HCT116 (cell line): ENCODE results near the gene RAP1B.

Experiments used
- ATF3 ChIP-seq: IDR thresholded peaks from 2 replicates; pipeline ENCODE4 v1.6.1; 2012
- CEBPB ChIP-seq: IDR thresholded peaks from 2 replicates; pipeline ENCODE4 v1.6.1; 2012; ENCODE audit warnings: low read depth
- ELF1 ChIP-seq: IDR thresholded peaks from 2 replicates; pipeline ENCODE4 v1.6.1; 2012; ENCODE audit warnings: low read depth, borderline replicate concordance
- EZH2phosphoT487 ChIP-seq: fragments of 200-600 bp; IDR thresholded peaks from 2 replicates; pipeline ENCODE4 v1.6.1; 2018; ENCODE audit warnings: antibody characterized with exemption, borderline replicate concordance
- JUND ChIP-seq: IDR thresholded peaks from 2 replicates; pipeline ENCODE4 v1.6.1; 2012
- MAX ChIP-seq: IDR thresholded peaks from 2 replicates; pipeline ENCODE4 v1.6.1; 2012
- POLR2A ChIP-seq: IDR thresholded peaks from 2 replicates; pipeline ENCODE4 v1.7.0; 2011; ENCODE audit warnings: borderline replicate concordance; ENCODE audit not compliant: insufficient read depth, insufficient read length; ENCODE audit errors: extremely low read depth
- POLR2AphosphoS5 ChIP-seq: IDR thresholded peaks from 2 replicates; pipeline ENCODE4 v1.6.1; 2011; ENCODE audit warnings: mild to moderate bottlenecking, low read depth, low read length, moderate library complexity
- RAD21 ChIP-seq: IDR thresholded peaks from 2 replicates; pipeline ENCODE4 v1.6.1; 2012; ENCODE audit warnings: low read depth, mild to moderate bottlenecking
- SIN3A ChIP-seq: IDR thresholded peaks from 2 replicates; pipeline ENCODE4 v1.6.1; 2012; ENCODE audit warnings: low read depth
- TCF7L2 ChIP-seq: IDR thresholded peaks from 2 replicates; pipeline ENCODE4 v1.7.0; 2011; ENCODE audit warnings: borderline replicate concordance, inconsistent platforms; ENCODE audit not compliant: insufficient read depth, insufficient read length; ENCODE audit errors: extremely low read depth
- YY1 ChIP-seq: IDR thresholded peaks from 2 replicates; pipeline ENCODE4 v1.6.1; 2011; ENCODE audit warnings: low read length, low read depth, moderate library complexity, mild to moderate bottlenecking; ENCODE audit not compliant: insufficient replicate concordance; ENCODE audit errors: extremely low read depth
- ZNF274 ChIP-seq: fragments of 200-500 bp; sonication (Bioruptor generic); IDR thresholded peaks from 2 replicates; pipeline ENCODE4 v1.6.1; 2014; ENCODE audit warnings: mild to moderate bottlenecking, low read depth, low read length, inconsistent platforms
- TF ChIP-seq, protein P1 (sequence below), 3 experiments: fragments of 200-600 bp in 1 of 3; sonication (generic) in 1 of 3; IDR thresholded peaks in 2 of 3; conservative IDR thresholded peaks in 1 of 3; 2 replicates each; pipeline ENCODE4 v1.5.1; 2012 to 2017; ENCODE audit warnings: low read depth in 2 of 3, low read length in 2 of 3, antibody characterized with exemption in 1 of 3, borderline replicate concordance in 1 of 3, control low read depth in 1 of 3, mild to moderate bottlenecking in 1 of 3, mixed read lengths in 1 of 3, mixed run types in 1 of 3, moderate library complexity in 1 of 3; ENCODE audit not compliant: insufficient read depth in 1 of 3

DNA sequence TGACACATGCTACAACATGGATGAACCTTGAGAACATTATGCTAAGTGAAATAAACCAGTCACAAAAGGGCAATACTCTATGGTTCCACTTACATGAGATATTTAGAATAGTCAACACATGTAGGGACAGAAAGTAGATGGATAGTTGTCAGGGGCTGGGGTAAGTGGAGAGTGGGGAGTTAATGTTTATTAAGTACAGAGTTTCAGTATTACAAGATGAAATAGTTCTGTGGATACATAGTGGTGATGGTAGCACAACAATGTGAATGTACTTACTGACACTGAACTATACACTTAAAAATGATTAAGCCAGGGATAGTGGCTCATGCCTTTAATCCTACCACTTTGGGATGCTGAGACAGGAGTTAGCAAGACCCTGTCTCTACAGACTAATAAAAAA, 84.8 kb downstream of the RAP1B start:
- TF ChIP-seq RAD21 (no peak), ATF3 (no peak), YY1 (no peak), JUND (no peak), POLR2AphosphoS5 (no peak), POLR2A (no peak), ZNF274 (no peak), TCF7L2 (no peak), ELF1 (no peak), SIN3A (no peak), MAX (no peak), EZH2phosphoT487 (no peak), CEBPB (no peak)
- TF ChIP-seq, protein P1, sequence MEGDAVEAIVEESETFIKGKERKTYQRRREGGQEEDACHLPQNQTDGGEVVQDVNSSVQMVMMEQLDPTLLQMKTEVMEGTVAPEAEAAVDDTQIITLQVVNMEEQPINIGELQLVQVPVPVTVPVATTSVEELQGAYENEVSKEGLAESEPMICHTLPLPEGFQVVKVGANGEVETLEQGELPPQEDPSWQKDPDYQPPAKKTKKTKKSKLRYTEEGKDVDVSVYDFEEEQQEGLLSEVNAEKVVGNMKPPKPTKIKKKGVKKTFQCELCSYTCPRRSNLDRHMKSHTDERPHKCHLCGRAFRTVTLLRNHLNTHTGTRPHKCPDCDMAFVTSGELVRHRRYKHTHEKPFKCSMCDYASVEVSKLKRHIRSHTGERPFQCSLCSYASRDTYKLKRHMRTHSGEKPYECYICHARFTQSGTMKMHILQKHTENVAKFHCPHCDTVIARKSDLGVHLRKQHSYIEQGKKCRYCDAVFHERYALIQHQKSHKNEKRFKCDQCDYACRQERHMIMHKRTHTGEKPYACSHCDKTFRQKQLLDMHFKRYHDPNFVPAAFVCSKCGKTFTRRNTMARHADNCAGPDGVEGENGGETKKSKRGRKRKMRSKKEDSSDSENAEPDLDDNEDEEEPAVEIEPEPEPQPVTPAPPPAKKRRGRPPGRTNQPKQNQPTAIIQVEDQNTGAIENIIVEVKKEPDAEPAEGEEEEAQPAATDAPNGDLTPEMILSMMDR (IDR thresholded peaks at IDR 0.05 in 2 of 3, conservative IDR thresholded peaks at IDR 0.05 in 1 of 3; ENCODE audit: borderline replicate concordance in 1 of 3, insufficient read depth in 1 of 3, low read depth in 2 of 3, low read length in 2 of 3), result no peak
